Activated B cell treated with CpG ODN at 0.5 μM for 24 hours (primary cell): ENCODE measurements around the gene SHC1. TPM values are rescaled to one million over a fixed set of nuclear protein-coding genes. Genes with fewer than 3 reads are reported as not detected.

Experiments used
- ATAC-seq: fragments of 200-7000 bp; cut with Tn5 transposase; one replicate; pipeline ENCODE4 v1.10.0; 2021; ENCODE audit warnings: low read depth, mild to moderate bottlenecking, moderate library complexity
- CTCF ChIA-PET: fragments of 350-600 bp; sonication (Branson Sonifier 250); formaldehyde crosslinking; loops from one replicate; lab custom pipeline; 2021; ENCODE audit warnings: antibody characterized with exemption; lab: Charles Lee
- POLR2A ChIA-PET: fragments of 350-600 bp; sonication (Branson Sonifier 250); formaldehyde crosslinking; loops from one replicate; lab custom pipeline; 2021; ENCODE audit warnings: antibody characterized with exemption; lab: Charles Lee
- DNase-seq: peaks from one replicate; pipeline ENCODE4 v3.0.0; 2022
- H3K27ac Mint-ChIP-seq: one replicate; pipeline ENCODE4 v1.8.0; 2020; ENCODE audit warnings: mixed read lengths
- H3K27me3 Mint-ChIP-seq: one replicate; pipeline ENCODE4 v1.8.0; 2021; ENCODE audit warnings: mixed read lengths
- H3K36me3 Mint-ChIP-seq: one replicate; pipeline ENCODE4 v1.8.0; 2021; ENCODE audit warnings: low read depth, mixed read lengths
- H3K4me1 Mint-ChIP-seq: one replicate; pipeline ENCODE4 v1.8.0; 2021; ENCODE audit warnings: mixed read lengths
- H3K4me3 Mint-ChIP-seq: one replicate; pipeline ENCODE4 v1.8.0; 2020; ENCODE audit warnings: mild to moderate bottlenecking, mixed read lengths
- H3K9me3 Mint-ChIP-seq: one replicate; pipeline ENCODE4 v1.8.0; 2020; ENCODE audit warnings: mixed read lengths
- intact Hi-C: fragments of 100-400 bp; cut with micrococcal nuclease; formaldehyde crosslinking; loops from one replicate; pipeline ENCODE4 v1.15.1; 2024
- total RNA-seq: library from RNA; stranded (reverse); gene quantifications from 2 replicates; pipeline ENCODE4 v1.2.3, GENCODE V29; 2022
- TF ChIP-seq, protein P1 (sequence below): fragments of 200-600 bp; IDR thresholded peaks from one replicate; pipeline ENCODE4 v1.8.0; 2022; ENCODE audit warnings: antibody characterized with exemption, mild to moderate bottlenecking

The SHC1 gene
- total RNA-seq, 1 donor from 2014 or later: 60.9 TPM

DNA sequence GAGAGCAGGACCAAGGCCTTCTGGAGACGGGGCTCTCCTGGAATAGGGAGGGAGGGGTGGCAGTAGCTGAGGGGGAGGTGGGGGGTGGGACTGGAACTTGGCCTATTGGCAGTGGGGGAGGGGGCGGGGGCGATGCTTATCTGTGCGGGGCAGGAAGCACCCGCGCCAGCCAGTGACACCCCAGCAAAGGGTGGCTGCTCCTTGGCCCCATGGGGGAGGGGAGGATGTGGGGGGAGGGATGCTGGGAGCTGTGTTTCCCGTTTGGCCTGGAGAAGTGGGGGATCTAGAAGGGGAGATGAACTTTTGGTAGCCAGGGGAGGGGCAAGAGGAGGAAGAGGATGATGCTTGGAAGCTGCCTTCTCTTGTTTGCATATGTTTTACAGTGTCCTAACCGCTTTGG is 43.1 kb upstream of the SHC1 start:
- CTCF ChIA-PET: interaction anchor here (1.1 to 2.0 kb wide), 2 partner anchors 58 to 77 kb away, joined by 3 to 4 read pairs; partner anchors contain the start of genes PBXIP1 and PMVK
- POLR2A ChIA-PET: interaction anchor here (0.5 to 6.3 kb wide), 4 partner anchors 11 to 517 kb away, joined by 4 to 85 read pairs (median 18); partner anchors contain the start of genes PYGO2 and ZBTB7B
- no peaks in the 10 kb centered on the region for H3K27me3 Mint-ChIP-seq
- H3K4me3 Mint-ChIP-seq: no peak overlapping the region
- DNase-seq (no peak), ATAC-seq (no peak)
- peaks cover 86% of the 10 kb centered on the region for H3K4me1 Mint-ChIP-seq
- TF ChIP-seq, protein P1, sequence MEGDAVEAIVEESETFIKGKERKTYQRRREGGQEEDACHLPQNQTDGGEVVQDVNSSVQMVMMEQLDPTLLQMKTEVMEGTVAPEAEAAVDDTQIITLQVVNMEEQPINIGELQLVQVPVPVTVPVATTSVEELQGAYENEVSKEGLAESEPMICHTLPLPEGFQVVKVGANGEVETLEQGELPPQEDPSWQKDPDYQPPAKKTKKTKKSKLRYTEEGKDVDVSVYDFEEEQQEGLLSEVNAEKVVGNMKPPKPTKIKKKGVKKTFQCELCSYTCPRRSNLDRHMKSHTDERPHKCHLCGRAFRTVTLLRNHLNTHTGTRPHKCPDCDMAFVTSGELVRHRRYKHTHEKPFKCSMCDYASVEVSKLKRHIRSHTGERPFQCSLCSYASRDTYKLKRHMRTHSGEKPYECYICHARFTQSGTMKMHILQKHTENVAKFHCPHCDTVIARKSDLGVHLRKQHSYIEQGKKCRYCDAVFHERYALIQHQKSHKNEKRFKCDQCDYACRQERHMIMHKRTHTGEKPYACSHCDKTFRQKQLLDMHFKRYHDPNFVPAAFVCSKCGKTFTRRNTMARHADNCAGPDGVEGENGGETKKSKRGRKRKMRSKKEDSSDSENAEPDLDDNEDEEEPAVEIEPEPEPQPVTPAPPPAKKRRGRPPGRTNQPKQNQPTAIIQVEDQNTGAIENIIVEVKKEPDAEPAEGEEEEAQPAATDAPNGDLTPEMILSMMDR: no peak
- peaks cover 17% of the 10 kb centered on the region for H3K36me3 Mint-ChIP-seq
- peak overlapping the region; percentile 83 for H3K27ac Mint-ChIP-seq
- intact Hi-C loops: no loop called here
- no peaks in the 10 kb centered on the region for H3K9me3 Mint-ChIP-seq

DNA sequence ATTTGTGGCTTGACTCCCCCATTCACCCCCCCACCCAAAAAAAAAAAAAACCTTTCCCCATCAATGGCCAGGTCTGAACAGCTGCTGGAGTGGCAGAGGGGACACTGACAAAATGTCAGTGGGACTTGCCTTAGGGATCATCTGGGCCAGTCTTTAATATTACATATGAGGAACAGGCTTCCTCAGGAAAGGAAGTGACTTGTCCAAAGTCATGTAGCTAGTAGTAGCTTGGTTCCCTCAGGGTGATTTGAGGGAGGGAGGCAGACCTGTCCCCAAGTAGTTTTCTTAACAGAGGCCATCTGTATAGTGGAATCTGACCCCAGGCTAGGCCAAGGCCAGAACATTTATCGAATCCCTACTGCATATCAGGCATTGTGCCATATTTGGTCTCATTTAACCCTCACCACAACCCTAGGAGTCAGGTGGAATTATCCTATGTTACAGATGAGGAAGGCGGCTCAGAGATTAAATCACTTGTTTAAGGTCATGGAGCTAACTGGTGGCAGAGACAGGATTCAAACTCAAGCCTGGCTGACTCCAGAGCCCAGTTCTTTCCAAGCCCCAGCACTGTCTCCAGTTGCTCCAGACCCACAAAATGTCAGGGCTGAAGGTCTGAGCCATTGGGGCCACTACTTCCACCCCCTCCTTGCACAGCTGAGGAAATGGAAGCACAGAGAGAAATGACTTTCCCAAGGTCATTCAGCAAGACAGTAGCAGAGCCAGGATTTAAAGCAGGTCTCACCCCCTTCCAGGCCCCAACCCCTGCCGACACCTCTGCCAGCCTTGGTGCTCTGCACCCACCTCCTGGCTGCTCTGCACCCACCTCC is 42.4 kb upstream of the SHC1 start:
- ChIA-PET POLR2A (interaction anchor here (0.5 to 6.3 kb wide), 5 partner anchors 10 to 518 kb away, joined by 4 to 85 read pairs (median 12); partner anchors contain the start of genes PMVK, PYGO2 and ZBTB7B), CTCF (interaction anchor here (1.1 kb wide), 1 partner anchor 57 kb away, joined by 3 read pairs; the partner anchor contains the start of gene PBXIP1)
- no peak for DNase-seq
- H3K27me3 Mint-ChIP-seq: no peaks in the 10 kb centered on the region
- TF ChIP-seq, protein P1: no peak
- peak overlapping the region; percentile 83 for H3K27ac Mint-ChIP-seq
- H3K36me3 Mint-ChIP-seq: peaks cover 17% of the 10 kb centered on the region
- no peak overlapping the region for H3K4me3 Mint-ChIP-seq
- no peaks in the 10 kb centered on the region for H3K9me3 Mint-ChIP-seq
- H3K4me1 Mint-ChIP-seq: peaks cover 85% of the 10 kb centered on the region
- intact Hi-C loops: no loop called here
- no peak for ATAC-seq

DNA sequence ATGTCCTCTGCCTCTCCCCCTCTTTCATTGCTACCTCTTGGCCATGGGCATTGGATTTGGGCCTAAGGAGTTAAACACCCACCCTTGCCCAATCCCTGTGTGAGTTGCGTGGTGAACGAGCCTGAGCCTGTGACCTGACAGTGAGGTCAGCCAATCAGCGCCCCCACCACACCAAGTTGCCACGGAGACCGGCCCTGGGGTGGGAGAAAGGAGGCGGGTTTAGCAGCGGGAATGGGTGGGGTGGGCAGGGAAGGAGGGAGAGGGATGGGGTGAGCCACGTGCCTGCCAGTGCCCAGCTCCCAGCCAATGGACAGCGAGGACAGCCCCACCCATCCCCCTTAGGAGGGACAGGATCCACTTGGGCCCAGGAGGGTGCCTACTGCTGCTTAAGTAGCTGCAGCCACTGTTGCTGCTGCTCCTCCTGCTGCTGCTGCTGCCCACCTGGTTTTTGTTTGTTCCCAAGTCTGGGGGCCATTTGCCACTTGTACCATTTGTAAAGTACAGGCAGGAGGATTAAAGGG is 41.5 kb upstream of the SHC1 start:
- Mint-ChIP-seq H3K4me3 (no peak overlapping the region), H3K4me1 (peaks cover 88% of the 10 kb centered on the region), H3K36me3 (peaks cover 17% of the 10 kb centered on the region), H3K27me3 (no peaks in the 10 kb centered on the region), H3K9me3 (no peaks in the 10 kb centered on the region), H3K27ac (peak overlapping the region; percentile 12)
- no peak for ATAC-seq
- intact Hi-C loops: no loop called here
- CTCF ChIA-PET: interaction anchor here (1.0 kb wide), 1 partner anchor 68 kb away, joined by 3 read pairs; no protein-coding TSS in a partner anchor
- DNase-seq: no peak
- POLR2A ChIA-PET: interaction anchor here (1.1 to 6.3 kb wide), 3 partner anchors 9 to 76 kb away, joined by 4 to 85 read pairs (median 24); partner anchors contain the start of genes PMVK and ZBTB7B
- TF ChIP-seq, protein P1: no peak

- H3K36me3 Mint-ChIP-seq: peaks cover 17% of the 10 kb centered on the region
- ATAC-seq: no peak
- peak overlapping the region; percentile 46 for H3K27ac Mint-ChIP-seq
- intact Hi-C loops: no loop called here
- H3K4me1 Mint-ChIP-seq: peaks cover 88% of the 10 kb centered on the region
- POLR2A ChIA-PET: interaction anchor here (4.6 kb wide), 1 partner anchor 12 kb away, joined by 24 read pairs; no protein-coding TSS in a partner anchor
- no peak overlapping the region for H3K4me3 Mint-ChIP-seq
- no peak for DNase-seq
- no peaks in the 10 kb centered on the region for H3K27me3 Mint-ChIP-seq
- CTCF ChIA-PET: interaction anchor here (1.0 kb wide), 1 partner anchor 68 kb away, joined by 3 read pairs; no protein-coding TSS in a partner anchor
- TF ChIP-seq, protein P1: no peak
- no peaks in the 10 kb centered on the region for H3K9me3 Mint-ChIP-seq
Measured at GRCh38 chr1:155011437-155012025, 41.0 kb upstream of the SHC1 start.
